GM23248 (cell line): ENCODE data around the gene PSMD12.

Source experiments
- EZH2 ChIP-seq: fragments of 200-600 bp; sonication (generic); IDR thresholded peaks from 2 replicates; pipeline ENCODE4 v1.6.1; 2018; ENCODE audit warnings: antibody characterized with exemption, mild to moderate bottlenecking; ENCODE audit not compliant: insufficient read depth, poor library complexity, severe bottlenecking
- EZH2phosphoT487 ChIP-seq: fragments of 200-600 bp; sonication (generic); IDR thresholded peaks from 2 replicates; pipeline ENCODE4 v1.6.1; 2018; ENCODE audit warnings: antibody characterized with exemption, moderate library complexity, mild to moderate bottlenecking, low read depth; ENCODE audit not compliant: insufficient read depth

- TF ChIP-seq EZH2phosphoT487 (no peak), EZH2 (no peak)
Measured at GRCh38 chr17:67401598-67402504, 35.5 kb upstream of the PSMD12 start.
